Neuron (in vitro differentiated cells): ENCODE results near the gene TMEM263.

Source experiments
- H2AFZ ChIP-seq: one replicate; pipeline ENCODE4 v1.6.1; 2013; ENCODE audit warnings: low read depth, mild to moderate bottlenecking, inconsistent platforms, low read length, moderate library complexity
- H3K27me3 ChIP-seq: one replicate; pipeline ENCODE4 v1.6.1; 2013; ENCODE audit warnings: low read length; ENCODE audit not compliant: insufficient read depth
- H3K36me3 ChIP-seq: one replicate; pipeline ENCODE4 v1.6.1; 2013; ENCODE audit warnings: low read length; ENCODE audit not compliant: insufficient read depth
- H3K4me1 ChIP-seq: one replicate; pipeline ENCODE4 v1.6.1; 2013; ENCODE audit warnings: low read length; ENCODE audit not compliant: insufficient read depth
- H3K4me3 ChIP-seq: 2 replicates; pipeline ENCODE4 v1.5.1; 2013; ENCODE audit warnings: mild to moderate bottlenecking, low read length, moderate library complexity
- H3K9me3 ChIP-seq: one replicate; pipeline ENCODE4 v1.6.1; 2013; ENCODE audit warnings: low read length

Gene TMEM263

DNA sequence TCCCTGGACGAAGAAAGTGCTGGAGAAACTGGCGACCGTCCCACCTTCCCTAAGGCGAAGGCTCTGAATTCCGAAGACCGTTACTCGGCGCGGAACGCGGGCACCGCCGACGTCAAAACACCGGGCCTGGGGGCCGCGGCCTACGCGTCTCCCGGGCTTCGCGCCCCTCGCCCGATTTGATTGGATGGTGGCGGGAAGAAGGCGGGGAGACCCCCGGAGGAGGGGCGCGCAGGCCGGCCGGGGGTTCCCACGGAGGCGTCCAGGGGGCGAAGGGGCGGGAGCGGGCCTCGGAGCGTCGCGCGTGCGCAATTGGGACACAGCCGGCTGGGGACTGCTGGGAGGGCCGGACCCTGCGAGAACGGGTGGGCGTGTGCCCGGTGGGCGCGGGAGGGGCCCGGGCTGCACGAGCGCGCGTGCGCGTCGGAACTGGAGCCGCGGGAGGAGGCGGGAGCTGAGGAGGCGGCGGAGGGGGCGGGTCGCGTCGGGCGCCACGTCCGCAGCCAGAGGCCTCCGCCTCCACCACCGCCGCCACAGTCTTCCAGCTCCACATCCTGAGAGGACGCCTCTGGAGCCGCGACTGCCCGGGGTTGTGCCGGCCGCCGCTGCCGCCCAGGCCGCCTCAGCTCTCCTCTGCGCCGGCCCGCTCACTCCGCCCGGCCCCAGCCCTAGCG lies at the start of gene TMEM263:
TMEM263 (plus strand) TSS at position 531 of the 671 bp plus-strand sequence. CDS start 11,210 bp downstream, outside the sequence.
- no peaks in the 10 kb centered on the region for H3K36me3 ChIP-seq
- H3K4me1 ChIP-seq: peaks cover 22% of the 10 kb centered on the region
- no peaks in the 10 kb centered on the region for H3K27me3 ChIP-seq
- peak within 1 kb of the TSS; percentile 82 for H3K4me3 ChIP-seq
- H2AFZ ChIP-seq: peak within 1 kb of the TSS; percentile 95
- H3K9me3 ChIP-seq: no peaks in the 10 kb centered on the region

DNA sequence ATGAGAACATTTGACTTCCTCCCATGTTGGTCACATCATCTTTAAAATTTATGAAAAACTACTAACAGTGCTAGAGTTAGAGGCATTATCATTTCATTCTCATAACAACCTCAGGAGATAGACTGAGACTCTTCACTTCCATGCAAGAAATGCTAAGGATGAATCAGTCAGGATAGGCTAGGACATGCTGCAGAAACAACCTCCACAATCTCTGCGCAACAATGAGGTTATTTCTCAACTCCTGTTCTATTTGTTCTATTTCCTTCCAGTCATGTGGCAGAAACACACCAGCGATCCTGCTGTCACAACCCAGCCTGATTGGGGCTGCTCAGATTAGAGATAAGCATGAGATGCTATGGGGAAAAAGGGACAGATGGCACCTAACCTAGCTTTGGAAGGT lies 49.0 kb upstream of the TMEM263 start:
- Histone ChIP-seq H3K4me3 (no peak overlapping the region), H3K27me3 (no peaks in the 10 kb centered on the region), H3K4me1 (peaks cover 12% of the 10 kb centered on the region), H3K36me3 (no peaks in the 10 kb centered on the region), H3K9me3 (no peaks in the 10 kb centered on the region), H2AFZ (no peak overlapping the region)

DNA sequence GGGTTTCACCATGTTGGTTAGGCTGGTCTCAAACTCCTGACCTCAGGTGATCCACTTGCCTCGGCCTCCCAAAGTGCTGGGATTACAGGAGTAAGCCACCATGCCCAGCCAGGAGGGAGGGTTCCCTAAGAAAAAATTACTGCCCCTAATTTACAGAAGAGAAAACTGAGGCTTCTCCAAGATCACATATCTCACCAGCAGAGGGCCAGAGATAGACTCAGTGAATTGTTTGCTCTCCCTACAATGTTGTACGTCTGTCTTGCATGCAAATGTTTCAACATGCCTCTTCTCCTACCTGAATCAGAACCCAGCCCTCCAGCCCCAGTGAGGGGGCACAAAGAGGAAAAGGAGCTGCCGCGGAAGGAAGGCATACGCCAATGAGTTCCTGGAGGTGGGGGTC lies 48.3 kb upstream of the TMEM263 start:
- no peak overlapping the region for H2AFZ ChIP-seq
- no peaks in the 10 kb centered on the region for H3K27me3 ChIP-seq
- no peak overlapping the region for H3K4me3 ChIP-seq
- H3K36me3 ChIP-seq: no peaks in the 10 kb centered on the region
- no peaks in the 10 kb centered on the region for H3K9me3 ChIP-seq
- H3K4me1 ChIP-seq: peaks cover 12% of the 10 kb centered on the region

DNA sequence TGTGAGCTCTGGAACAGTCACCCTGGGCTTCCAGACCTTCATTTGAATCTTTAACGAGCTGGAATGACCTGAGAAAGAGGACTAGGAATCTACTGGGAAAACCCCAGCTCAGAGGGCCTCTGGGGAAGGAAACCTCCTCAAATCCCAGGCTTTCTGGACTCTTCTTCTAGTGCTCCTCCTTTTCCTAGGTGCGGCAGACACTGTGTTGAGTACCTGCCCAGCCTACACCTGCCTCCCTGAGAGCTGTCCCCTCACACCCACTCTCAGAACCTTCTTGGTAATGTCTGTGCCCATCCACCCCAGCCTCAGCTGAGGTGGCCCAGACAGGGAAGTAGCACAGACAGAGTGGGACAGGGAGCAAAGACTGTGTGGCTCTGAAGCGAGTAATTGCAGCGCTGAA lies 47.9 kb upstream of the TMEM263 start:
- H3K27me3 ChIP-seq: no peaks in the 10 kb centered on the region
- no peaks in the 10 kb centered on the region for H3K9me3 ChIP-seq
- H2AFZ ChIP-seq: no peak overlapping the region
- no peak overlapping the region for H3K4me3 ChIP-seq
- H3K4me1 ChIP-seq: peaks cover 11% of the 10 kb centered on the region
- H3K36me3 ChIP-seq: no peaks in the 10 kb centered on the region

DNA sequence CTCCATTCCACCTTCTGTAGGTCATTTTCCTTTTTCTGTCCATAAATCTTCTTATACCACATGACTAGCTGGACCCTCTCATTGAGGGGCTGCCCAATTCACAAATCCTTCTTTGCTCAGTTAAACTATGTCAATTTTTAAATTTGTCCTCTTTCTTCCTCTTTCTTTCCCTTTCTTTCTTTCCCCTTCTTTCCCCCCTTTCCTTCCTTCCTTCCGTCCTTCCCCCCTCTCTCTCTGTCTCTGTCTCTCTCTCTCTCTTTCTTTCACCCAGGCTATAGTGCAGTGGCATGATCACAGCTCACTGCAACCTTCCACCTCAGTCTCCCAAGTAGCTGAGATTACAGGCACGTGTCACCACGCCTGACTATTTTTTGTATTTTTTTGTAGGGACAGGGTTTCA lies 47.1 kb upstream of the TMEM263 start:
- no peak overlapping the region for H3K4me3 ChIP-seq
- no peak overlapping the region for H2AFZ ChIP-seq
- H3K9me3 ChIP-seq: no peaks in the 10 kb centered on the region
- no peaks in the 10 kb centered on the region for H3K36me3 ChIP-seq
- peaks cover 4% of the 10 kb centered on the region for H3K4me1 ChIP-seq
- H3K27me3 ChIP-seq: no peaks in the 10 kb centered on the region

DNA sequence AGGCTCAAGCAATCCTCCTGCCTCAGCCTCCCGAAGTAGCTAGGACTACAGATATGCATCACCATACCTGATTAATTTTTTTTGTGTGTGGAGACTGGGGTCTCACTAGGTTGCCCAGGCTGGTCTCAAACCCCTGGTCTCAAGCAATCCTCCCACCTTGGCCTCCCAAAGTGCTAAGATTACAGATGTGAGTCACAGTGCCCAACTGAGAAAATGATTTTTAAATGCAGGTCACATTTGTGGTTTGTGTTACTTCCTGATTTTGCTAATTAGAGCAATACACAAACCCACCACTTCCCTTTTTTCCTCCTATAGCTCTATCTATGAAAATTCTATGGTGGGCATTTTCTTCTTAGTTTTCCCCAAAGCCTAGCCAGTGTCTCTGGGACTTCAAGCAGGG lies 45.5 kb upstream of the TMEM263 start:
- Histone ChIP-seq H3K4me1 (no peaks in the 10 kb centered on the region), H3K9me3 (no peaks in the 10 kb centered on the region)

DNA sequence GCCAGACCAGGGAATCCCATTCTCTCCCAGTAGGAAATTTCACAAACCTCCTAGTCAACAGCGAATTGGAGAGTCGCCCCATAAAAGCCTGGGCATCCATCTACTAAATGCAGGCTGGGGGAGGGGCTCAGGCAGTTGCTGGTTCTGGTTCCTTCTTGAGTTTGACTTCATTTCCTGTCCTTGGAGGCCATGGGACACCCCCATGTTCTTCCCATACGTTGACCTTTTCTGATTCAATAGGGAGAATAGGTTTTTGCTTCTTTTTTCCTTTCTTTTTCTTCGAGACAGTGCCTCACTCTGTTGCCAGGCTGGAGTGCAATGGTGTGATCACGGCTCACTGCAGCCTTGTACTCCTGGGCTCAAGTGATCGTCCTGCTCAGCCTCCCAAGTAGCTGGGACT lies 44.1 kb upstream of the TMEM263 start:
- Histone ChIP-seq H3K4me1 (peaks cover under 1% of the 10 kb centered on the region), H3K36me3 (no peaks in the 10 kb centered on the region), H3K9me3 (no peaks in the 10 kb centered on the region), H3K4me3 (no peak overlapping the region), H2AFZ (no peak overlapping the region), H3K27me3 (no peaks in the 10 kb centered on the region)

More for the DNA sequence above, 45.5 kb upstream of the TMEM263 start:
- H3K27me3 ChIP-seq: no peaks in the 10 kb centered on the region
- no peak overlapping the region for H3K4me3 ChIP-seq
- H3K36me3 ChIP-seq: no peaks in the 10 kb centered on the region
- no peak overlapping the region for H2AFZ ChIP-seq

DNA sequence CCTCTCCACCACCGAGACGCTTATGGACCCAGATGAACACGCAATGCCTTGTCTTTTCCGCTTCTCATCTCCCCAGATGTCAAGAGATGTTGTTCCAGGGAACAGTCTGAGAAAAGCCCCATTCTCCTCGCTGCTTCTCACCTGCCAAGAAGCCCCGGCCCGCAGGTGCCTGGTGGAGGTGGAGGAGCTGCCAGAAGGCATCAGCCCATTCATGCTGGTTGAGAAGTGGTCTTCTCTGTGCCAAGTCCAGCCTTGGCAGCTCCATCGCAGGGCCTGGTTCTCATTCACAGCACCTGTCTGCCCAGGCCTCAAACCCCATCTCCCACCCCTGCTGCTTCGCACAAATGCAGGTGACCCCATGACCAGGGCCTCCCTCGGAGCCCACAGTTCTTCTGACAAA lies 42.3 kb upstream of the TMEM263 start:
- H2AFZ ChIP-seq: no peak overlapping the region
- H3K36me3 ChIP-seq: no peaks in the 10 kb centered on the region
- H3K4me1 ChIP-seq: peaks cover 17% of the 10 kb centered on the region
- no peaks in the 10 kb centered on the region for H3K27me3 ChIP-seq
- no peak overlapping the region for H3K4me3 ChIP-seq
- H3K9me3 ChIP-seq: no peaks in the 10 kb centered on the region

DNA sequence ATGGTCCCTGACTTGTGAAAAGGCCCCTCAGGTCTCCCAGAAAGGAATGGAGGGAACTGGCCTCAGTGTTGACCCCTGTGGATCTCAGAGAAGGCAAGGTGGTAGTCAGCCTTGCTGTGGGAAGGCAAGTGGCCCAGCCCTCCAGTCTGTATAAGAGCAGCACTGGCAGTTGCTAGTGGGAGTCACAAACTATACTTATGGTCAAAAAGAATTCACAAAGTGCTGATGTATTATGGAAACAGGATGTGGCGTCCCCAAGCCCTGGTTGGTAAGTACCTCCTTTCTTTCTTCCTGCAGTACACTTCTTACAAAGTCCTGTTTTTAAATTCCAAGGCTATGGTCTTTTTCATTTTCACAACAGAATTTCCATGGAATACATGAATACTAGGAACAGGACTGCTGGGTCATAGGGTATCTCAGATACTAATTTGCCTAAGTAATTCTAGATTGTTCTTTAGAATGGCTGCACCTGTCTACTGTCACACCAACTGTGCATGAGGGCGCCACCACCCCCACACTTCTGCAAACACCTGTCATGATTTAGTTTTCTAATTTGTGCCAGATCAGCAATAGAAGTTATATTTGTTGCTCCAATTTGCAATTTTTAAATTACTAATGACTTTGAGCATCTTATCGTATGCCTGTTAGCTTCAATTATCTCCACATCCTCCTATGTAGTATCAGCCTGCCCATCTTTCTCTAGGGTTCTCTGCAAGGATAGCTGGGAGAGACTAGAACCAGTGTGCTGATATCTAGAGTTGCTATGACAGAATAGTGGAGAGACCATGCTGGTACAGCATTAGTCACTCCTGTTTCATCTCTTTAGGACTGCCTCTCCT lies 40.7 kb upstream of the TMEM263 start:
- no peak overlapping the region for H2AFZ ChIP-seq
- H3K4me3 ChIP-seq: no peak overlapping the region
- H3K9me3 ChIP-seq: no peaks in the 10 kb centered on the region
- H3K36me3 ChIP-seq: no peaks in the 10 kb centered on the region
- H3K27me3 ChIP-seq: no peaks in the 10 kb centered on the region
- peaks cover 30% of the 10 kb centered on the region for H3K4me1 ChIP-seq

DNA sequence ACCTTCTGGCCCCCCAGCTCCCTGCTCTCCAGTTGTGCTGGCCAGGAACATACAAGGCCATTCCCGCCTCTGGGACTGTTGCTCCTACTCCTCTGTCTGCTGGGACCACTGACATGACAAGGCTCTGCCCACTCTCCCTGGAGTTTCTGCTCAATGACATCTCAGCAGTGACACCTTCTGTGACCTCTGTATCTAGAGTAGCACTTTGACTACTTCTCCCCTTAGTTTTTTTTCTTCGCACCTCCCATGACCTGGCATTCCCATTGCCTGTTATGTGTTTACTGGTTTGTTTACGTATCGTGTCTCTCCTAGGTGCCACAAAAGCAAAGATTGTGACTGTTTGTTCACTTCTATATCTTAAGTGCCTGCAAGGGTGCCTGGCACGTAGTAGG lies 40.1 kb upstream of the TMEM263 start:
- Histone ChIP-seq H3K36me3 (no peaks in the 10 kb centered on the region), H3K27me3 (no peaks in the 10 kb centered on the region), H3K9me3 (no peaks in the 10 kb centered on the region), H3K4me3 (no peak overlapping the region), H2AFZ (no peak overlapping the region), H3K4me1 (peaks cover 30% of the 10 kb centered on the region)

DNA sequence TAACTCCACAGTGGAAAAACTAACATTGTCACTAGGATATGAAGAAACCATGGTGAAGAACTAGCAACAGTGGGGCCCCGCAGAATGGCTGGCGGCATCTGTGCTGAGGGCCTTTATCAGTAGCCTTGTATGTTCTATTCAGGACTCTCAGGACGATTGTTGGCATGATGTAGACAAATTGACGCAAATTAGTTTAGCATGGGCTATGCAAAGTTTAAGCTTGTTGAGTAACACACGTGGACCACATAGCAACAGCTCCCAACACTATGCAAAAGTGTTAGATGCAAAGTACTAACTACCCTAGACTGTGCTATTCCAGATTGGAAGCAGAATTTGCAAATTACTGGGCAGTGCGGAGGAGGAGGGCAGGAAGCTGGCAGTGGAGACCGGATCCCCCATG lies 38.2 kb upstream of the TMEM263 start:
- Histone ChIP-seq H2AFZ (no peak overlapping the region), H3K4me3 (peak overlapping the region; percentile 22), H3K36me3 (no peaks in the 10 kb centered on the region), H3K4me1 (peaks cover 30% of the 10 kb centered on the region), H3K9me3 (no peaks in the 10 kb centered on the region), H3K27me3 (no peaks in the 10 kb centered on the region)

DNA sequence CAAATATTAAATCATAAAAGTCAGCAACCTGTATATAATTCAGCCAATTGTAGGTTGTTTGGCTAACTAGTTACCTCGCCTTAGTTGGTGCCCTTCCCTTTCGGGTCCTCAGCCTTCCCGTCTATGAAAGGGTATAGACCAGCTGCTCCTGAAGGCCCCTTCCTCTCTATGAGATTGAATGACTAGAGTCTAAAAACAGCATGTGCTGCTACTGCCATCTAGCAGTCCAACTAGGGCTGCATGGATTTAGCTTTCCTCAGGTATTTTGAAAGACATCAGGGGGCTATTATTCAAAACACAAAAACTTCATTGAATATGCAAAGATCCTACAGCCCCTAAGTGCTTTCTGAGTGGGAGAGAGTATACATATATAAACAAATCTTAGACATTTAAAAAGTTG lies 37.0 kb upstream of the TMEM263 start:
- H3K4me1 ChIP-seq: peaks cover 30% of the 10 kb centered on the region
- no peak overlapping the region for H2AFZ ChIP-seq
- no peaks in the 10 kb centered on the region for H3K9me3 ChIP-seq
- H3K27me3 ChIP-seq: no peaks in the 10 kb centered on the region
- H3K36me3 ChIP-seq: no peaks in the 10 kb centered on the region
- H3K4me3 ChIP-seq: no peak overlapping the region

DNA sequence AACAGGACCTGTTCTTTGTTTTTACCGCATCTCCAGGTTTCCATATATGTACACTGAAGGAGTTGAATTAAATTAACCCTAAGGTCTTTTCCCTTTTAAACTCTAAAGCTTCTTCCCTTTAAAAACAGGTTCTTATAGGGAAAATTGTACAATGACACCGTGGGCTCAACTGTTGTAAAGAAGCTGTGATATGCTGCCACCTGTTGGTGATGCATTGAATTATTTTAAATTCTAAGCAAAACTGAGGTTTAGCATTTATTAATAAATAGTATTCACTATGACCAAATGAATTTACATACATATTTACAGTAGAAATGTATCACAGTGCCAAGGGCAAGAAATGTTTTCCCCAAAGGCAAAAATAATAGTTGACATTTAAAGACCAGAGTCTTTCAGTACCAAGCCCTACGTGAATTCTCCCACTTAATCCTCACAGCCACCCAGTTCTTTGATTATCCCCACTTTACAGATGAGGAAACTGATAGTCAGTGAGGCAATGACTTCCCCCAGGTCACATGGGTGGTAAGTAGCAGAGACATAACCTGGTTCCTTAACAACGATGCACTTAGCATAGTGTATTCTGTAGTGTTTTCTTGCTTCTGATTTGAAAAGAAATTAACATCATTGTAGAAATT lies 35.7 kb upstream of the TMEM263 start:
- Histone ChIP-seq H3K36me3 (no peaks in the 10 kb centered on the region), H3K4me1 (peaks cover 30% of the 10 kb centered on the region), H3K9me3 (no peaks in the 10 kb centered on the region), H3K4me3 (no peak overlapping the region), H2AFZ (peak overlapping the region; percentile 6), H3K27me3 (no peaks in the 10 kb centered on the region)
